Endothelial cell of umbilical vein (primary cell): Measurements from ENCODE around the gene ECD. TPM values are rescaled to one million over a fixed set of nuclear protein-coding genes. Genes with fewer than 3 reads are reported as not detected.

Experiments used
- BruUV-seq: library from RNA; stranded (reverse); fragments of 400-500 nt; replicated peaks from 2 replicates; lab custom pipeline; 2021; lab: Mats Ljungman, UMichigan
- CTCF ChIA-PET: fragments of 300-600, 350-600 bp; sonication (Branson Sonifier 250); formaldehyde crosslinking; loops from one replicate; lab custom pipeline; 2021; ENCODE audit warnings: antibody characterized with exemption, inconsistent platforms; lab: Charles Lee
- POLR2A ChIA-PET: fragments of 300-600, 350-600 bp; sonication (Branson Sonifier 250); formaldehyde crosslinking; loops from one replicate; lab custom pipeline; 2021; ENCODE audit warnings: antibody characterized with exemption, inconsistent platforms; lab: Charles Lee
- DNase-seq: peaks from one replicate; pipeline ENCODE4 v3.0.0-alpha.2; 2011; ENCODE audit warnings: low read depth, low spot score
- FAIRE-seq: peaks from 2 replicates; lab custom pipeline; 2011; peaks lifted over from hg19 to GRCh38; lab: Jason Lieb, UNC
- H2AFZ ChIP-seq: 2 replicates; pipeline ENCODE4 v1.6.0; 2012; ENCODE audit warnings: low read depth, low read length, control low read depth, inconsistent platforms
- H3K27ac ChIP-seq: 2 replicates; pipeline ENCODE4 v1.5.1; 2011; ENCODE audit warnings: low read depth, mild to moderate bottlenecking, control low read depth, low read length, moderate library complexity; ENCODE audit not compliant: insufficient read depth
- H3K27me3 ChIP-seq, 2 experiments: 2 replicates each; pipeline versions ENCODE4 v1.6.0 to v1.6.1; 2011; ENCODE audit warnings: low read length in 2 of 2, mixed read lengths in 1 of 2; ENCODE audit not compliant: control insufficient read depth in 2 of 2, insufficient read depth in 2 of 2
- H3K36me3 ChIP-seq, 2 experiments: 2 replicates in 1 of 2; 3 replicates in 1 of 2; pipeline ENCODE4 v1.5.1; 2011; ENCODE audit warnings: low read length in 2 of 2, mild to moderate bottlenecking in 1 of 2, moderate library complexity in 1 of 2; ENCODE audit not compliant: control insufficient read depth in 2 of 2, insufficient read depth in 2 of 2; ENCODE audit errors: extremely low read depth in 1 of 2
- H3K4me1 ChIP-seq: 3 replicates; pipeline ENCODE4 v1.5.1; 2011; ENCODE audit warnings: mild to moderate bottlenecking, low read length; ENCODE audit not compliant: control insufficient read depth, insufficient read depth; ENCODE audit errors: extremely low read depth
- H3K4me2 ChIP-seq: 2 replicates; pipeline ENCODE4 v1.6.1; 2011; ENCODE audit warnings: low read length, control low read depth, mixed read lengths; ENCODE audit not compliant: insufficient read depth
- H3K4me3 ChIP-seq, 3 experiments: fragments of 200-600 bp in 1 of 3; sonication (generic), shearing (Covaris generic) in 1 of 3; replicated peaks in 1 of 3; 2 replicates each; pipeline ENCODE4 v1.5.1; 2011 to 2016; ENCODE audit warnings: control low read depth in 3 of 3, low read length in 3 of 3, mild to moderate bottlenecking in 2 of 3, inconsistent platforms in 1 of 3, low read depth in 1 of 3, moderate library complexity in 1 of 3; ENCODE audit not compliant: insufficient read depth in 1 of 3
- H3K79me2 ChIP-seq: 2 replicates; pipeline ENCODE4 v1.6.0; 2012; ENCODE audit warnings: low read length, inconsistent platforms; ENCODE audit not compliant: control insufficient read depth, insufficient read depth
- H3K9ac ChIP-seq: replicated peaks from 2 replicates; pipeline ENCODE3; 2011; ENCODE audit warnings: low read length, control low read depth; ENCODE audit not compliant: insufficient read depth; ENCODE audit errors: extremely low read depth
- H3K9me1 ChIP-seq: replicated peaks from 3 replicates; pipeline ENCODE4 v1.6.0; 2011; ENCODE audit warnings: mild to moderate bottlenecking, low read length; ENCODE audit not compliant: control insufficient read depth, insufficient read depth; ENCODE audit errors: extremely low read depth
- H3K9me3 ChIP-seq: replicated peaks from 2 replicates; pipeline ENCODE4 v1.5.1; 2012; ENCODE audit warnings: low read length, inconsistent platforms; ENCODE audit not compliant: control insufficient read depth, insufficient read depth
- H4K20me1 ChIP-seq: replicated peaks from 2 replicates; pipeline ENCODE3; 2011; ENCODE audit warnings: mild to moderate bottlenecking, low read length; ENCODE audit not compliant: control insufficient read depth, insufficient read depth; ENCODE audit errors: extremely low read depth
- EZH2 ChIP-seq: IDR thresholded peaks from 2 replicates; pipeline ENCODE4 v1.6.1; 2012; ENCODE audit warnings: borderline replicate concordance, low read depth, mild to moderate bottlenecking, moderate library complexity, low read length, inconsistent platforms; ENCODE audit not compliant: severe bottlenecking
- FOS ChIP-seq: IDR thresholded peaks from 2 replicates; pipeline ENCODE4 v1.6.1; 2011; ENCODE audit warnings: mild to moderate bottlenecking, low read length, moderate library complexity, borderline replicate concordance; ENCODE audit not compliant: insufficient read depth
- GATA2 ChIP-seq: IDR thresholded peaks from 2 replicates; pipeline ENCODE4 v1.7.0; 2011; ENCODE audit warnings: low read depth, mild to moderate bottlenecking, moderate library complexity, mixed read lengths, low read length; ENCODE audit not compliant: insufficient read length, insufficient read depth
- JUN ChIP-seq: IDR thresholded peaks from 2 replicates; pipeline ENCODE4 v1.6.1; 2011; ENCODE audit warnings: borderline replicate concordance, low read depth; ENCODE audit not compliant: insufficient read length, insufficient read depth
- MYC ChIP-seq: IDR thresholded peaks from one replicate; pipeline ENCODE4 v1.6.1; 2011; ENCODE audit warnings: mild to moderate bottlenecking, low read depth, low read length
- POLR2A ChIP-seq: IDR thresholded peaks from 2 replicates; pipeline ENCODE4 v1.6.1; 2012; ENCODE audit warnings: low read depth, mild to moderate bottlenecking, control low read depth, low read length
- POLR2AphosphoS5 ChIP-seq: IDR thresholded peaks from 2 replicates; pipeline ENCODE4 v1.6.1; 2012; ENCODE audit warnings: low read depth, mild to moderate bottlenecking, control low read depth, low read length, moderate library complexity; ENCODE audit not compliant: insufficient read depth
- dilution Hi-C: fragments of 300-500 bp; cut with MboI; formaldehyde crosslinking; loops from one replicate; pipeline ENCODE4 v1.15.0; 2019; ENCODE audit warnings: low sequenced_read_pairs; ENCODE audit not compliant: extremely low pct_ligation_motif_present
- intact Hi-C: fragments of 100-400 bp; cut with micrococcal nuclease; formaldehyde crosslinking; loops from one replicate; pipeline ENCODE4 v1.10.0; 2022
- polyA plus RNA-seq, 4 experiments: library from polyadenylated mRNA; depleted of rRNA in 3 of 4; stranded (reverse) in 3 of 4; unstranded in 1 of 4; fragments of >200 nt; gene quantifications; 2 replicates each; pipeline versions ENCODE4 v1.2.1 to v1.2.3, GENCODE V29; 2011 to 2012; ENCODE audit warnings: missing spikeins in 1 of 4
- total RNA-seq: library from RNA; stranded (reverse); gene quantifications from 2 replicates; pipeline ENCODE4 v1.2.3, GENCODE V29; 2021
- TF ChIP-seq, protein P1 (sequence below): IDR thresholded peaks from 2 replicates; pipeline ENCODE4 v1.6.1; 2011; ENCODE audit not compliant: insufficient read depth, insufficient read length
- TF ChIP-seq, protein P2 (sequence below), 2 donors: IDR thresholded peaks; 1 replicate in 1 of 2; 2 replicates in 1 of 2; pipeline ENCODE4 v1.5.1; 2011; ENCODE audit warnings: low read length in 2 of 2, mild to moderate bottlenecking in 2 of 2, moderate library complexity in 2 of 2, control low read depth in 1 of 2, inconsistent platforms in 1 of 2, low read depth in 1 of 2; ENCODE audit not compliant: insufficient read depth in 1 of 2; ENCODE audit errors: extremely low read depth in 1 of 2

The ECD gene
- total and polyA plus RNA-seq, 2 donors (not counting 3 experiments of a cell fraction or from before 2014, with no cell fraction given) = 27.2 to 32.3 TPM

DNA sequence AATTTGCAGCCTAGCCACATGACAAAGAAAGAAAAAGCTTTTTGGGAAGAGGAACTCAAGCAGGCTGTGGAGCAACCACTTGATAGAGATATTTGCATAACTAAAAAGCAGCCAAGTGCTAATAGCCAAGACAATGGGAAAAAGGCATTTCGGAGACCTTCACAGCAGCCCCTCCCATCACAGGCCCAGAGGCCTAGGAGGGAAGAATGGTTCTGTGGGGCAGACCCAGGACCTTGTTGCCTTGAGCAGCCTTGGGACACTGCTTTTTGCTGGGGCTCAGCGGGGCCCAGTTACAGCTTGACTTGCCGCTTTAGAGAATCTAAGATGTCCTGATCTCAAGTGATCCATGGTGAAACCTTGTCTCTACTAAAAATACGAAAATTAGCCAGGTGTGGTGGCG is 38.6 kb upstream of the ECD start:
- H3K27me3 ChIP-seq = no peaks in the 10 kb centered on the region
- TF ChIP-seq MYC (no peak), POLR2AphosphoS5 (no peak), POLR2A (no peak), GATA2 (no peak), JUN (no peak), FOS (no peak), EZH2 (no peak)
- TF ChIP-seq, protein P1, sequence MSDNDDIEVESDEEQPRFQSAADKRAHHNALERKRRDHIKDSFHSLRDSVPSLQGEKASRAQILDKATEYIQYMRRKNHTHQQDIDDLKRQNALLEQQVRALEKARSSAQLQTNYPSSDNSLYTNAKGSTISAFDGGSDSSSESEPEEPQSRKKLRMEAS = no peak
- TF ChIP-seq, protein P2, sequence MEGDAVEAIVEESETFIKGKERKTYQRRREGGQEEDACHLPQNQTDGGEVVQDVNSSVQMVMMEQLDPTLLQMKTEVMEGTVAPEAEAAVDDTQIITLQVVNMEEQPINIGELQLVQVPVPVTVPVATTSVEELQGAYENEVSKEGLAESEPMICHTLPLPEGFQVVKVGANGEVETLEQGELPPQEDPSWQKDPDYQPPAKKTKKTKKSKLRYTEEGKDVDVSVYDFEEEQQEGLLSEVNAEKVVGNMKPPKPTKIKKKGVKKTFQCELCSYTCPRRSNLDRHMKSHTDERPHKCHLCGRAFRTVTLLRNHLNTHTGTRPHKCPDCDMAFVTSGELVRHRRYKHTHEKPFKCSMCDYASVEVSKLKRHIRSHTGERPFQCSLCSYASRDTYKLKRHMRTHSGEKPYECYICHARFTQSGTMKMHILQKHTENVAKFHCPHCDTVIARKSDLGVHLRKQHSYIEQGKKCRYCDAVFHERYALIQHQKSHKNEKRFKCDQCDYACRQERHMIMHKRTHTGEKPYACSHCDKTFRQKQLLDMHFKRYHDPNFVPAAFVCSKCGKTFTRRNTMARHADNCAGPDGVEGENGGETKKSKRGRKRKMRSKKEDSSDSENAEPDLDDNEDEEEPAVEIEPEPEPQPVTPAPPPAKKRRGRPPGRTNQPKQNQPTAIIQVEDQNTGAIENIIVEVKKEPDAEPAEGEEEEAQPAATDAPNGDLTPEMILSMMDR (IDR thresholded peaks at IDR 0.05; ENCODE audit: extremely low read depth in 1 of 2, insufficient read depth in 1 of 2, low read depth in 1 of 2, low read length in 2 of 2) = no peak
- H3K27ac ChIP-seq = no peak overlapping the region
- no peak overlapping the region for H3K9ac ChIP-seq
- no TSS peak for BruUV-seq
- no peaks in the 10 kb centered on the region for H3K9me1 ChIP-seq
- peaks cover 0 to 2% of the 10 kb centered on the region in 2 experiments for H3K36me3 ChIP-seq
- no peaks in the 10 kb centered on the region for H3K9me3 ChIP-seq
- no peaks in the 10 kb centered on the region for H4K20me1 ChIP-seq
- H3K4me2 ChIP-seq = no peak overlapping the region
- POLR2A ChIA-PET = no interaction called here
- H2AFZ ChIP-seq = no peak overlapping the region
- H3K4me1 ChIP-seq = no peaks in the 10 kb centered on the region
- FAIRE-seq (no peak), DNase-seq (no peak)
- CTCF ChIA-PET = interaction anchor here (2.0 kb wide), 1 partner anchor 13 kb away, joined by 6 read pairs; no protein-coding TSS in a partner anchor
- H3K79me2 ChIP-seq = no peaks in the 10 kb centered on the region
- intact Hi-C loops (no loop called here), dilution Hi-C loops (no loop called here)
- H3K4me3 ChIP-seq = no peak overlapping the region
